ENCODE measurements around the gene DLGAP1.

- no peak for TF ChIP-seq FOS (IDR thresholded peaks at IDR 0.05; ENCODE audit: low read depth, low read length)
- TF ChIP-seq CTCF (conservative IDR thresholded peaks at IDR 0.05; ENCODE audit: low read depth, low read length), result no peak
- TF ChIP-seq POLR2A (IDR thresholded peaks at IDR 0.05; ENCODE audit: low read depth, low read length), result no peak
- no peak for TF ChIP-seq MAFK (IDR thresholded peaks at IDR 0.05; ENCODE audit: low read depth, low read length)
- TF ChIP-seq RCOR1 (IDR thresholded peaks at IDR 0.05; ENCODE audit: insufficient replicate concordance, low read length), result no peak
- TF ChIP-seq BHLHE40 (IDR thresholded peaks at IDR 0.05; ENCODE audit: low read depth, low read length), result no peak
- no peak for TF ChIP-seq ELK1 (IDR thresholded peaks at IDR 0.05; ENCODE audit: borderline replicate concordance, low read depth, low read length)
- TF ChIP-seq SMC3 (IDR thresholded peaks at IDR 0.05; ENCODE audit: low read depth, low read length), result no peak
- no peak for TF ChIP-seq CEBPB (IDR thresholded peaks at IDR 0.05; ENCODE audit: low read depth, low read length)
- TF ChIP-seq CHD1 (IDR thresholded peaks at IDR 0.05; ENCODE audit: low read depth, low read length), result no peak
- TF ChIP-seq RAD21 (IDR thresholded peaks at IDR 0.05; ENCODE audit: low read length), result no peak
- TF ChIP-seq, protein P1, sequence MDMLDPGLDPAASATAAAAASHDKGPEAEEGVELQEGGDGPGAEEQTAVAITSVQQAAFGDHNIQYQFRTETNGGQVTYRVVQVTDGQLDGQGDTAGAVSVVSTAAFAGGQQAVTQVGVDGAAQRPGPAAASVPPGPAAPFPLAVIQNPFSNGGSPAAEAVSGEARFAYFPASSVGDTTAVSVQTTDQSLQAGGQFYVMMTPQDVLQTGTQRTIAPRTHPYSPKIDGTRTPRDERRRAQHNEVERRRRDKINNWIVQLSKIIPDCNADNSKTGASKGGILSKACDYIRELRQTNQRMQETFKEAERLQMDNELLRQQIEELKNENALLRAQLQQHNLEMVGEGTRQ (IDR thresholded peaks at IDR 0.05; ENCODE audit: low read depth, low read length), result no peak
- no peak for TF ChIP-seq MAZ (IDR thresholded peaks at IDR 0.05; ENCODE audit: borderline replicate concordance, low read depth, low read length)
These were observed 679.1 kb downstream of the DLGAP1 start for GRCh38 chr18:3775996-3776395.
